Brain pericyte (primary cell): ENCODE data around the gene OS9.
A peak's percentile ranks its signal among the peaks of the same experiment; 100 is the strongest.
"Not testable (repeated sequence)": the region's sequence is repeated elsewhere in the genome, so short reads cannot be mapped to it uniquely, and the experiment has no call there.

ENCODE experiments used
- DNase-seq: peaks from one replicate; pipeline ENCODE4 v3.0.0-alpha.2; 2012; ENCODE audit warnings: low read depth, low spot score

Gene OS9

GRCh38 chr12:57693659-57694458, at the start of gene OS9:
OS9 (plus strand) TSS chr12:57694132; CDS start chr12:57694162, 30 bp downstream.
- peak; percentile 100 for DNase-seq

GRCh38 chr12:57645990-57646658, 47.8 kb upstream of the OS9 start:
- not testable (repeated sequence) for DNase-seq

DNA sequence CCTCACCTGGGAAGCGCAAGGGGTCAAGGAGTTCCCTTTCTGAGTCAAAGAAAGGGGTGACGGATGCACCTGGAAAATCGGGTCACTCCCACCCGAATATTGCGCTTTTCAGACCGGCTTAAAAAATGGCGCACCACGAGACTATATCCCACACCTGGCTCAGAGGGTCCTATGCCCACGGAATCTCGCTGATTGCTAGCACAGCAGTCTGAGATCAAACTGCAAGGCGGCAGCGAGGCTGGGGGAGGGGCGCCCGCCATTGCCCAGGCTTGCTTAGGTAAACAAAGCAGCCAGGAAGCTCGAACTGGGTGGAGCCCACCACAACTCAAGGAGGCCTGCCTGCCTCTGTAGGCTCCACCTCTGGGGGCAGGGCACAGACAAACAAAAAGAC, 47.3 kb upstream of the OS9 start:
- not testable (repeated sequence) for DNase-seq

DNA sequence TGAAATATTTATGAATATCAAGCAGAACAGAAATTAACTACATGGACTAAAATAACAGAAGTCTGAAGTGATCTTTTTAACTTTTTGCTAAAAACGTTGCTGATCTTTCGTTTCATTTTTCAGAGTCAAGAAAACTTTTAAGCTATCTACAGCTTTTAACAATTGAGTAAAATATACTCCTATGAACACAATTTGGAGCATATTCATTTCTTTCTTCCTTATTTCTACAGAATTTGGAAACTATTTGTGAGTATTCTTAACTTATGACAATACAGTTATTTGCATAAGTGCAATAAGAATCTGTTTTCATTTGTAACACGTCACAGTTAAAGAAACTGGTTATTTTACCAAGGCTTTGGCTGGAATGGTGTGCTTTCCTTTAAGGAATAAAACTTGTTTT, 39.9 kb upstream of the OS9 start:
- no peak for DNase-seq

DNA sequence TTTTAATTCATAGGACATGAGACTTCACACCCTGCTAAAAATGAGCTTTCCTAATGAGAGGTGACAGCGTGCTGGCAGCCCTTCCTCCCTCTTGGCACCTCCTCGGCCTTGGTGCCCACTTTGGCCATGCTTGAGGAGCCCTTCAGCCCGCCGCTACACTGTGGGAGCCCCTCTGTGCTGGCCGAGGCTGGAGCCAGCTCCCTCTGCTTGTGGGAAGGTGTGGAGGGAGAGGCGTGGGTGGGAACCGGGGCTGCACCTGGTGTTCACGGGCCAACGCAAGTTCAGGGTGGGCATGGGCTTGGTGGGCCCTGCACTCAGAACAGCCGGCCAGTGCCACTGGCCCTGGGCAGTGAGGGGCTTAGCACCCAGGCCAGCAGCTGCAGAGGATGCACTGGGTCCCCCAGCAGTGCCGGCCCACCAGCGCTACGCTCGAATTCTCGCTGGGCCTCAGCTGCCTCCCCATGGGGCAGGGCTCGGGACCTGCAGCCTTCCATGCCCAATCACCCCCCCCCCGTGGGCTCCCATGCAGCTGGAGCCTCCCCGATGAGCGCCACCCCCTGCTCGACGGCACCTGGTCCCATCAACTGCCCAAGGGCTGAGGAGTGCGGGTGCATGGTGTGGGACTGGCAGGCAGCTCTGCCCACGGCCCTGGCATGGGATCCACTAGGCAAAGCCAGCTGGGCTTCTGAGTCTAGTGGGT, 38.2 kb upstream of the OS9 start:
- DNase-seq = no peak

DNA sequence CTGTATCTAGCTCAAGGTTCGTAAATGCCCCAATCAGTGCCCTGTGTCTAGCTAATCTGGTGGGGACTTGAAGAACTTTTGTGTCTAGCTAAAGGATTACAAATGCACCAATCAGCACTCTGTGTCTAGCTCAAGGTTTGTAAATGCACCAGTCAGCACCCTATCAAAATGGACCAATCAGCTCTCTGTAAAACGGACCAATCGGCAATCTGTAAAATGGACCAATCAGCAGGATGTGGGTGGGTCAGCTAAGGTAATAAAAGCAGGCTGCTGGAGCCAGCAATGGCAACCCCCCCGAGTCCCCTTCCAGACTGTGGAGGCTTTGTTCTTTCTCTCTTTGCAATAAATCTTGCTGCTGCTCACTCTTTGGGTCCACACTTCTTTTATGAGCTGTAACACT, 37.5 kb upstream of the OS9 start:
- not testable (repeated sequence) for DNase-seq

DNA sequence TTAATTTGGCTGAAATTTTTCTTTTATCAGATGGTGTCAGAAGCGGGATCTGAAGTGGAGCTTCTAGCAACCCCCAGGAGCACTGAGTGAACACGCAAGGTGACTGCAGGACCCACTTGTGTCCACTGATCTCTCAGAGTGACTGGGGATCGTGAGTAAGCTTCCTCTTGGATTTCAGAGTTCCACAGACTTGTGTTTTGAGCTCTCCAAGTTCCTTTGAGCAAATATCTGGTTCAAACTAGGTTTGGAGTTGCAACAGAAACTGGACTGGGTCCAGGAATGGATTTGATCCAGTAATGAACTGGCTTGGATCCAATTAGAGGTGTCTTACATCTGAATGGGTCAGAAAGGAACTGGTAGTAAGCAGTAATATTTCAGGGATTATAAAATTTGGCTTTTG, 36.2 kb upstream of the OS9 start:
- DNase-seq = no peak

DNA sequence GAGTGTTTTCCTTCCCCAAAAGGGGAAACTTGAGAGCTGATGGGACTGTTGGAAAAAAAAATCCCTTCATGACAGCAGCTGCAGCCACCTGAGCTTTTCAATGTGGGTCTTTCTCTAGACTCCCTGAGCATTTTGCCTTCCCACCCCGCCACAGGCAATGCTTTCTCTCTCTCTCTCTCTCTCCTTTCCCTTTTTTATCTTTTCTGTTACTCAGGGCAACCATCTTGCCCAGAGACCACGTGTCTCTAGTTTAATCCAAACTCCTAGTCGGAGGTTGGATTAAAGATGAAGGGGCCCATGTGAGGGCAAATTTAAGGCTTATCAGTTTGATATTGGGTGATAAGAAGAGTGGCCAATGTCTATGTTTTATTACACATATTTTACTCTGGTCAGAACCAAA, 35.0 kb upstream of the OS9 start:
- no peak for DNase-seq

DNA sequence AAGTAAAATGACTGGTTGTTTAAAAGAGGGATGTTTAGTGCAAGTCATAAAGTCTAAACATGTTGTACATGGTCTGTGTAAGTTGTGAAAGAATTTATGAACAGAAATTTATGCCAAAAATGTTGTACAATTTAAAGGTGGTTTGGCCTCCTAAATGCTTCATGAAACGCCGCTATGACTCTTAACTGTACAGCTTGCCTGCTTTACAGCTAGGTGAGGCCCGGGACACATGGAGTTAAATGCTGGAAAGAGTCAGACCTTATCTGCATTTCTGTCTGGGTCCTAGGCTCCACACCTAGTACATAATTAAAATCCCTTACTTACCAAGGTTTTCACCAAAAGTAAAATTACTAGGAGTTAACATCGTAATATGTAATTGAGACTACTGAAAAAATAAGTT, 32.6 kb upstream of the OS9 start:
- no peak for DNase-seq

DNA sequence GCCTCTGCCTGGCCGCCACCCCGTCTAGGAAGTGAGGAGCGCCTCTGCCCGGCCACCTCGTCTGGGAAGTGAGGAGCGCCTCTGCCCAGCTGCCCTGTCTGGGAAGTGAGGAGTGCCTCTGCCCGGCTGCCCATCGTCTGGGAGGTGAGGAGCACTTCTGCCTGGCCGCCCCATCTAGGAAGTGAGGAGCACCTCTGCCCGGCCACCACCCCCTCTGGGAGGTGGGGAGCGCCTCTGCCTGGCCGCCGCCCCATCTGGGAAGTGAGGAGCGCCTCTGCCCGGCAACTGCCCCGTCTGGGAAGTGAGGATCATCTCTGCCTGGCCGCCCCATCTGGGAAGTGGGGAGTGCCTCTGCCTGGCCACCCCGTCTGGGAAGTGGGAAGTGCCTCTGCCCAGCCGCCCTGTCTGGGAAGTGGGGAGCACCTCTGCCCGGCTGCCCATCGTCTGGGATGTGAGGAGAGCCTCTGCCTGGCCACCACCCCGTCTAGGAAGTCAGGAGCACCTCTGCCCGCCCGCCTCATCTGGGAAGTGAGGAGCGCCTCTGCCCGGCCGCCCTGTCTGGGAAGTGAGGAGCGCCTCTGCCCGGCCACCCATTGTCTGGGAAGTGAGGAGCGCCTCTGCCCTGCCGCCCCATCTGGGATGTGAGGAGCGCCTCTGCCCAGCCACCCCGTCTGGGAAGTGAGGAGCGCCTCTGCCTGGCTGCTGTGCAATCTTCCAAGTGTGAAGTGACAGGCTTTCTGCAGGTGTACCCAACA, 28.7 kb upstream of the OS9 start:
- not testable (repeated sequence) for DNase-seq

GRCh38 chr12:57666897-57667296, 27.0 kb upstream of the OS9 start:
- no peak for DNase-seq

GRCh38 chr12:57669691-57670090, 24.2 kb upstream of the OS9 start:
- not testable (repeated sequence) for DNase-seq

- not testable (repeated sequence) for DNase-seq
These were observed 22.1 kb upstream of the OS9 start for GRCh38 chr12:57671811-57672210.

DNA sequence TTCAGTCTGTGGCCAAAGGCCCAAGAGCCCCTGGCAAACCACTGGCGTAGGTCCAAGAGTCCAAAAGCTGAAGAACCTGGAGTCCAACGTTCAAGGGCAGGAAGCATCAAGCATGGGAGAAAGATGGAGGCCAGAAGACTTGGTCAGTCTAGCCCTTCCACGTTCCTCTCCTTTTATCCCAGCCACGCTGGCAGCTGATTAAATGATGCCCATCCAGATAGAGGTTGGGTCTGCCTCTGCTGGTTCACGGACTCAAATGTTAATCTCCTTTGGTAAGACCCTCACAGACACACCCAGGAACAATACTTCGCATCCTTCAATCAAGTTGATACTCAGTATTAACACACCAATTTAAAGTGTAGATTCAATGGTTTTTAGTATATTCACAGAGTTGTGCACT, 21.1 kb upstream of the OS9 start:
- DNase-seq = no peak

DNA sequence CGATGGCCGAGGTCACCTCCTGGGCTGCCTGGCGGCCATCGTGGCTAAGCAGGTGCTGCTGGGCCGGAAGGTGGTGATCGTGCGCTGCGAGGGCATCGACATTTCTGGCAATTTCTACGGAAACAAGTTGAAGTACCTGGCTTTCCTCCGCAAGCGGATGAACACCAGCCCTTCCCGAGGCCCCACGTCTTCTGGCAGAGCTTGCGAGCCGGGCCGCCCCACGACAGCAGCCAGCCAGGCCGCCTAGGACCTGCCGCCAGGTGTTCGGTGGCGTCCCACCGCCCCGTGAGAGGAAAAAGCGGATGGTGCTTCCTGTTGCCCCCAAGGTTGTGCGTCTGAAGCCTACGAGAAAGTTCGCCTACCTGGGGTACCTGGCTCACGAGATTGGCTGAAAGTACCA, 19.2 kb upstream of the OS9 start:
- no peak for DNase-seq

GRCh38 chr12:57677947-57678346, 16.0 kb upstream of the OS9 start:
- not testable (repeated sequence) for DNase-seq

- DNase-seq = no peak
These were observed 14.2 kb upstream of the OS9 start for GRCh38 chr12:57679697-57680096.

GRCh38 chr12:57687862-57688261, 6.1 kb upstream of the OS9 start:
- no peak for DNase-seq

DNA sequence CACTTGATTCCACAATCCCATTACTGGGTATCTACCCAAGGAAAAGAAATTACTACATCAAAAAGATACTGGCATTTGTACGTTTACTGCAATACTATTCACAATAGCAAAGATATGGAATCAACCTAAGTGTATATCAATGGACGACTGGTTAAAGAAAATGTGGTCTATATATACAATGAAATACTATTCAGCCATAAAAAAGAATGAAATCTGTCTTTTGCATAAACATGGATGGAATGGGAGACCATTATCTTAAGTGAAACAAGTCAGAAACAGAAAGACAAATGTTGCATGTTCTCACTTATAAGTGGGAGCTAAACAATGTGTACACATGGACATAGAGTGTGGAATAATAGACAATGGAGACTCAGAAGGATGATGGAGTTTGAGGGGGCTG, 5.0 kb upstream of the OS9 start:
- DNase-seq = no peak

DNA sequence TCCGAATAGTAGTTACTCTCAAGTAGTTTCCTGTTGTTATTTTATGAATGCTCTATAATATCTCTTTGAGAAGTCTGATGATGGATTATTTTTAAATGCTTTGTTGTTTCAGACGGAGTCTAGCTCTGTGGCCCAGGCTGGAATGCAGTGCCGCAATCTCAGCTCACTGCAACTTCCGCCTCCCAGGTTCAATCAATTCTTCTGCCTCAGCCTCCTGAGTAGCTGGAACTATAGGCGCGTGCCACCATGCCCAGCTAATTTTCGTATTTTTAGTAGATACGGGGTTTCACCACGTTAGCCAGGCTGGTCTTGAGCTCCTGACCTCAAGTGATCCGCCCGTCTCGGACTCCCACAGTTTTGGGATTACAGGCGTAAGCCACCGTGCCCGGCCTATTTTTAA, 1.4 kb upstream of the OS9 start:
- DNase-seq = no peak

- DNase-seq = no peak
These were observed 644 bp upstream of the OS9 start for GRCh38 chr12:57693317-57693658.

DNA sequence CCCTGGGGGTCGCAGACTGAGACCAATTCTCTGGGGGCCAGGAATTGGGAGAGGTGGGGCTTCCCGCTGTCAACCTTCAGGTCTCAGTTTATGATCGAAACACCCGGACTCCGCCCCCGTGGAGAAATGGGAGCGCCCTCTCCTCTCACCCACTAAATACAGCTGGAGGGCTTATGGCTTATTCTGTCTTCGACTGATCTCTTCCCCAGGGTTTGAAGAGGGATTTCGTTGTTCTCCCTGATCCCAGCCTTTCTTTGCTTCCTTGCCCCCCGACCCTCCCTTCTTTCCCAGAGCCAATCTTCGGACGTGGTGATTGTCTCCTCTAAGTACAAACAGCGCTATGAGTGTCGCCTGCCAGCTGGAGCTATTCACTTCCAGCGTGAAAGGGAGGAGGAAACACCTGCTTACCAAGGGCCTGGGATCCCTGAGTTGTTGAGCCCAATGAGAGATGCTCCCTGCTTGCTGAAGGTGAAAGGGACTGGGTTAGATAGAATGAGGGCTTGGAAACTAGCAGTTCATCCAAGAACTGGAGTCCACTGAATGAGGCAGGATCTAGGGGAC, 607 bp downstream of the OS9 start:
- no peak for DNase-seq
